ENCODE data around the gene DYNLT3. TPM values are rescaled to one million over a fixed set of nuclear protein-coding genes. Genes with fewer than 3 reads are reported as not detected.

Gene DYNLT3
- total RNA-seq, 1 experiment from 2014 or later: 19.3 TPM

GRCh38 chrX:37796310-37796709 lies 51.1 kb downstream of the DYNLT3 start:
- H3K9me3 Mint-ChIP-seq (ENCODE audit: unreplicated experiment): no peaks in the 10 kb centered on the region
- POLR2A ChIA-PET: no interaction called here
- no peak for TF ChIP-seq CTCF (IDR thresholded peaks at IDR 0.05; ENCODE audit: unreplicated experiment)

More at GRCh38 chrX:37796310-37796709, 51.1 kb downstream of the DYNLT3 start:
- intact Hi-C loops (cut with micrococcal nuclease): no loop called here
- Mint-ChIP-seq H3K27me3 (ENCODE audit: insufficient read depth, unreplicated experiment) (peaks cover 38% of the 10 kb centered on the region), H3K36me3 (ENCODE audit: insufficient read depth, unreplicated experiment) (no peaks in the 10 kb centered on the region), H3K4me1 (ENCODE audit: insufficient read depth, unreplicated experiment) (no peaks in the 10 kb centered on the region), H3K27ac (ENCODE audit: low read depth, unreplicated experiment) (no peak overlapping the region), H3K4me3 (ENCODE audit: unreplicated experiment) (no peak overlapping the region)
- BruUV-seq (replicated peaks): no TSS peak
- CTCF ChIA-PET: interaction anchor here (1.5 kb wide), 1 partner anchor 51 kb away, joined by 5 read pairs; no protein-coding TSS in a partner anchor
- DNase-seq (ENCODE audit: unreplicated experiment): no peak

Other genes starting within 250 kb of the DYNLT3 start
- 0.37 and 0.63 TPM in 2 replicates for gene XK, start 161.8 kb downstream of the DYNLT3 start, total RNA-seq (2022)
- gene CYBB, start 67.5 kb downstream of the DYNLT3 start, total RNA-seq (2022): 0.07 TPM in 1 of 2 replicates, not detected in the other
- 0.07 TPM in 1 of 2 replicates, not detected in the other for gene SYTL5, start 159.0 kb upstream of the DYNLT3 start, total RNA-seq (2022)

All from MCF 10A (cell line).